Ishikawa (cell line): ENCODE measurements around the gene ARHGEF4.

ENCODE experiments used
- CEBPB ChIP-seq: IDR thresholded peaks from 2 replicates; pipeline ENCODE4 v1.6.1; 2012
- CREB1 ChIP-seq: IDR thresholded peaks from 2 replicates; pipeline ENCODE4 v1.6.1; 2012; ENCODE audit warnings: low read depth
- EGR1 ChIP-seq: IDR thresholded peaks from 2 replicates; pipeline ENCODE4 v1.6.1; 2012
- EP300 ChIP-seq: IDR thresholded peaks from 2 replicates; pipeline ENCODE4 v1.6.1; 2012; ENCODE audit warnings: borderline replicate concordance
- FOXM1 ChIP-seq: IDR thresholded peaks from 2 replicates; pipeline ENCODE4 v1.6.1; 2012; ENCODE audit warnings: low read depth, borderline replicate concordance
- MAX ChIP-seq: IDR thresholded peaks from 2 replicates; pipeline ENCODE4 v1.6.1; 2012
- NFIC ChIP-seq: IDR thresholded peaks from 2 replicates; pipeline ENCODE4 v1.6.1; 2012
- RAD21 ChIP-seq: IDR thresholded peaks from 2 replicates; pipeline ENCODE4 v1.6.1; 2012; ENCODE audit warnings: low read depth
- REST ChIP-seq: IDR thresholded peaks from 2 replicates; pipeline ENCODE4 v1.6.1; 2012; ENCODE audit warnings: low read depth, mild to moderate bottlenecking
- TAF1 ChIP-seq: IDR thresholded peaks from 2 replicates; pipeline ENCODE4 v1.6.1; 2012; ENCODE audit warnings: low read depth, mild to moderate bottlenecking
- TCF12 ChIP-seq: IDR thresholded peaks from 2 replicates; pipeline ENCODE4 v1.6.1; 2012; ENCODE audit warnings: low read depth
- TEAD4 ChIP-seq: IDR thresholded peaks from 2 replicates; pipeline ENCODE4 v1.6.1; 2012
- USF1 ChIP-seq: IDR thresholded peaks from 2 replicates; pipeline ENCODE4 v1.6.1; 2012
- YY1 ChIP-seq: IDR thresholded peaks from 2 replicates; pipeline ENCODE4 v1.6.1; 2012; ENCODE audit warnings: low read depth
- ZBTB7A ChIP-seq: IDR thresholded peaks from 2 replicates; pipeline ENCODE4 v1.6.1; 2012; ENCODE audit warnings: low read depth

The ARHGEF4 gene

GRCh38 chr2:130869441-130870160 is 32.9 kb downstream of the ARHGEF4 start:
- no peak for TF ChIP-seq REST

GRCh38 chr2:130870161-130870485 is 33.4 kb downstream of the ARHGEF4 start:
- TF ChIP-seq TCF12: no peak
- TF ChIP-seq MAX: no peak
- no peak for TF ChIP-seq FOXM1
- TF ChIP-seq EP300: no peak
- TF ChIP-seq ZBTB7A: no peak
- no peak for TF ChIP-seq CEBPB
- TF ChIP-seq TAF1: no peak
- no peak for TF ChIP-seq YY1
- TF ChIP-seq NFIC: no peak
- no peak for TF ChIP-seq CREB1
- TF ChIP-seq REST: no peak
- TF ChIP-seq TEAD4: no peak
- no peak for TF ChIP-seq USF1
- TF ChIP-seq RAD21: no peak
- TF ChIP-seq EGR1: no peak

- TF ChIP-seq YY1: no peak
- TF ChIP-seq CEBPB: no peak
- TF ChIP-seq MAX: no peak
- no peak for TF ChIP-seq TCF12
- no peak for TF ChIP-seq USF1
- no peak for TF ChIP-seq TAF1
- TF ChIP-seq CREB1: no peak
- no peak for TF ChIP-seq REST
These were observed 34.1 kb downstream of the ARHGEF4 start for GRCh38 chr2:130870779-130871178.

GRCh38 chr2:130871843-130872740 is 35.4 kb downstream of the ARHGEF4 start:
- TF ChIP-seq TCF12 (no peak), TEAD4 (no peak), TAF1 (no peak), NFIC (no peak), EGR1 (no peak), ZBTB7A (no peak), MAX (no peak), EP300 (no peak), USF1 (no peak), YY1 (no peak), REST (no peak), CEBPB (no peak), FOXM1 (no peak), CREB1 (no peak), RAD21 (no peak)
